ENCODE data around the gene MBD4. TPM values are rescaled to one million over a fixed set of nuclear protein-coding genes. Genes with fewer than 3 reads are reported as not detected.

The MBD4 gene
- total and polyA plus RNA-seq, 2 of the 4 experiments (the other 2 are of a cell fraction), result 13.8 to 15.0 TPM

GRCh38 chr3:129486664-129487035, 46.9 kb upstream of the MBD4 start:
- intact Hi-C loops (cut with micrococcal nuclease) (loop anchor here (5.0 kb wide), 1 partner anchor 44 kb away; the partner anchor contains the start of gene IFT122), in situ Hi-C loops (cut with MboI; ENCODE audit: low sequenced_read_pairs) (no loop called here), dilution Hi-C loops (cut with HindIII; ENCODE audit: low sequenced_read_pairs, unreplicated experiment) (no loop called here)
- Histone ChIP-seq H4K91ac (ENCODE audit: insufficient read depth, low read depth, low read length) (peak overlapping the region; percentile 86), H2BK20ac (ENCODE audit: low read depth, low read length) (peak overlapping the region; percentile 77), H2AK5ac (ENCODE audit: low read depth, low read length) (peak overlapping the region; percentile 84), H3K4me3 (ENCODE audit: insufficient read depth, low read depth, low read length) (no peak overlapping the region), H3K14ac (replicated peaks; ENCODE audit: low read depth, low read length) (peak overlapping the region; percentile 87), H2BK5ac (ENCODE audit: low read depth, low read length, poor library complexity, severe bottlenecking) (peak overlapping the region; percentile 61), H3K36me3 (ENCODE audit: control insufficient read depth, insufficient read depth, low read length) (peaks cover 2% of the 10 kb centered on the region; the same call in 1 of the 2 replicates), H2AFZ (replicated peaks; ENCODE audit: low read length, poor library complexity) (peak overlapping the region; percentile 11), H3K27me3 (ENCODE audit: control insufficient read depth, insufficient read depth, low read length) (no peaks in the 10 kb centered on the region), H3K4ac (ENCODE audit: low read depth, low read length) (peak overlapping the region; percentile 89), H3K27ac (ENCODE audit: insufficient read depth, low read length) (peak overlapping the region; percentile 72), H3K9me3 (ENCODE audit: control insufficient read depth, insufficient read depth, low read length) (no peaks in the 10 kb centered on the region), H3K4me2 (ENCODE audit: low read depth, low read length) (peak overlapping the region; percentile 66), H4K8ac (ENCODE audit: low read depth in 2 of 2, low read length in 2 of 2) (peak overlapping the region; percentile 69 to 74; a peak in 3 of 4 replicates), H3K18ac (ENCODE audit: low read depth, low read length) (peak overlapping the region; percentile 90), H3K79me1 (ENCODE audit: low read depth in 1 of 2, low read length in 2 of 2) (peaks cover 0 to 14% of the 10 kb centered on the region in 2 experiments; a peak in 2 of 4 replicates), H3K23ac (ENCODE audit: low read depth, low read length) (peak overlapping the region; percentile 41; the same call in 1 of the 2 replicates), H2AK9ac (replicated peaks; ENCODE audit: low read depth, low read length, poor library complexity) (peak overlapping the region; percentile 59), H4K5ac (ENCODE audit: low read depth, low read length) (peak overlapping the region; percentile 82), H2BK15ac (ENCODE audit: low read depth, low read length) (peak overlapping the region; percentile 87; the same call in 2 of the 3 replicates), H3K56ac (ENCODE audit: extremely low read depth, insufficient read depth, low read length) (peak overlapping the region; percentile 63; the same call in 1 of the 2 replicates), H3K9ac (ENCODE audit: low read depth, low read length) (peak overlapping the region; percentile 63), H4K20me1 (ENCODE audit: insufficient read depth, low read length) (peaks cover 9% of the 10 kb centered on the region), H3K4me1 (ENCODE audit: control insufficient read depth, insufficient read depth, low read length) (peaks cover 31% of the 10 kb centered on the region), H2BK120ac (ENCODE audit: low read depth, low read length) (peak overlapping the region; percentile 87), H3K9me1 (ENCODE audit: insufficient read depth, low read length) (peaks cover 17% of the 10 kb centered on the region)
- no peak for TF ChIP-seq RFX5 (IDR thresholded peaks at IDR 0.05; ENCODE audit: low read depth, low read length)
- no peak for TF ChIP-seq MXI1 (IDR thresholded peaks at IDR 0.05; ENCODE audit: borderline replicate concordance, low read depth, low read length)
- no peak for TF ChIP-seq POLR2A (IDR thresholded peaks at IDR 0.05; ENCODE audit: low read depth, low read length)
- no peak for TF ChIP-seq SMC3 (IDR thresholded peaks at IDR 0.05; ENCODE audit: low read depth, low read length)
- TF ChIP-seq, protein P1, sequence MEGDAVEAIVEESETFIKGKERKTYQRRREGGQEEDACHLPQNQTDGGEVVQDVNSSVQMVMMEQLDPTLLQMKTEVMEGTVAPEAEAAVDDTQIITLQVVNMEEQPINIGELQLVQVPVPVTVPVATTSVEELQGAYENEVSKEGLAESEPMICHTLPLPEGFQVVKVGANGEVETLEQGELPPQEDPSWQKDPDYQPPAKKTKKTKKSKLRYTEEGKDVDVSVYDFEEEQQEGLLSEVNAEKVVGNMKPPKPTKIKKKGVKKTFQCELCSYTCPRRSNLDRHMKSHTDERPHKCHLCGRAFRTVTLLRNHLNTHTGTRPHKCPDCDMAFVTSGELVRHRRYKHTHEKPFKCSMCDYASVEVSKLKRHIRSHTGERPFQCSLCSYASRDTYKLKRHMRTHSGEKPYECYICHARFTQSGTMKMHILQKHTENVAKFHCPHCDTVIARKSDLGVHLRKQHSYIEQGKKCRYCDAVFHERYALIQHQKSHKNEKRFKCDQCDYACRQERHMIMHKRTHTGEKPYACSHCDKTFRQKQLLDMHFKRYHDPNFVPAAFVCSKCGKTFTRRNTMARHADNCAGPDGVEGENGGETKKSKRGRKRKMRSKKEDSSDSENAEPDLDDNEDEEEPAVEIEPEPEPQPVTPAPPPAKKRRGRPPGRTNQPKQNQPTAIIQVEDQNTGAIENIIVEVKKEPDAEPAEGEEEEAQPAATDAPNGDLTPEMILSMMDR (conservative IDR thresholded peaks at IDR 0.05; ENCODE audit: low read depth, low read length), result no peak
- TF ChIP-seq, protein P2, sequence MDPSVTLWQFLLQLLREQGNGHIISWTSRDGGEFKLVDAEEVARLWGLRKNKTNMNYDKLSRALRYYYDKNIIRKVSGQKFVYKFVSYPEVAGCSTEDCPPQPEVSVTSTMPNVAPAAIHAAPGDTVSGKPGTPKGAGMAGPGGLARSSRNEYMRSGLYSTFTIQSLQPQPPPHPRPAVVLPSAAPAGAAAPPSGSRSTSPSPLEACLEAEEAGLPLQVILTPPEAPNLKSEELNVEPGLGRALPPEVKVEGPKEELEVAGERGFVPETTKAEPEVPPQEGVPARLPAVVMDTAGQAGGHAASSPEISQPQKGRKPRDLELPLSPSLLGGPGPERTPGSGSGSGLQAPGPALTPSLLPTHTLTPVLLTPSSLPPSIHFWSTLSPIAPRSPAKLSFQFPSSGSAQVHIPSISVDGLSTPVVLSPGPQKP (IDR thresholded peaks at IDR 0.05; ENCODE audit: borderline replicate concordance, low read depth, low read length), result no peak
- TF ChIP-seq MAZ (IDR thresholded peaks at IDR 0.05; ENCODE audit: borderline replicate concordance, low read depth, low read length), result no peak
- TF ChIP-seq FOS (IDR thresholded peaks at IDR 0.05; ENCODE audit: low read depth, low read length), result no peak
- TF ChIP-seq BHLHE40 (IDR thresholded peaks at IDR 0.05; ENCODE audit: low read depth, low read length), result no peak
- ChIA-PET CTCF (interaction anchor here (0.6 to 1.9 kb wide), 3 partner anchors 72 to 386 kb away, joined by 3 to 8 read pairs (median 3); no protein-coding TSS in a partner anchor), POLR2A (ENCODE audit: unreplicated experiment) (no interaction called here)
- WGBS, 2 experiments (ENCODE audit: extremely low coverage in 2 of 2, insufficient read length in 1 of 2), result no CpG with 5 or more reads among the region's 2 CpGs
- no TSS peak for BruUV-seq (replicated peaks)
- DNase-seq (no peak), ATAC-seq (ENCODE audit: low read depth) (no peak)

Data from IMR-90 (cell line).